ENCODE data around the gene ELF3. TPM values are rescaled to one million over a fixed set of nuclear protein-coding genes. Genes with fewer than 3 reads are reported as not detected.

The ELF3 gene
- total and polyA plus RNA-seq, 2 of the 4 experiments (the other 2 are of a cell fraction) = under 0.01 to 0.38 TPM

DNA sequence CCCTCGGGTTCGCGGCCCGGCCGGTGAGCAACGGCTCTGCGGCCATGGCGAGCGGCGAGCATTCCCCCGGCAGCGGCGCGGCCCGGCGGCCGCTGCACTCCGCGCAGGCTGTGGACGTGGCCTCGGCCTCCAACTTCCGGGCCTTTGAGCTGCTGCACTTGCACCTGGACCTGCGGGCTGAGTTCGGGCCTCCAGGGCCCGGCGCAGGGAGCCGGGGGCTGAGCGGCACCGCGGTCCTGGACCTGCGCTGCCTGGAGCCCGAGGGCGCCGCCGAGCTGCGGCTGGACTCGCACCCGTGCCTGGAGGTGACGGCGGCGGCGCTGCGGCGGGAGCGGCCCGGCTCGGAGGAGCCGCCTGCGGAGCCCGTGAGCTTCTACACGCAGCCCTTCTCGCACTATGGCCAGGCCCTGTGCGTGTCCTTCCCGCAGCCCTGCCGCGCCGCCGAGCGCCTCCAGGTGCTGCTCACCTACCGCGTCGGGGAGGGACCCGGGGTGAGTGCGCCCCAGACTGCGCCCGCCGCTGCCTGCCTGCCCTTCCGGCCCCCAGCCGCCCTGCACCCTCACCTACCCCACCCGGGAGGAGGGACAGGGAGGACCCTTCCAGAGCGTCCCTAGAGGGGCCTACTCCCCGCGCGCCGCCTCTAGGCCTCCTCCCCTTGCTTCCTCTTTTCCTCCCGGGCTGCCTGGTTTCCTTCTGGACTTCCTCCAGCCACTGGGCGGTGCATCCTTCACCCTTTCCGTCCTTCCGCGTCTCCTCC is 27.6 kb upstream of the ELF3 start, which contains the start of gene RNPEP (continued):
- TF ChIP-seq, protein P1, sequence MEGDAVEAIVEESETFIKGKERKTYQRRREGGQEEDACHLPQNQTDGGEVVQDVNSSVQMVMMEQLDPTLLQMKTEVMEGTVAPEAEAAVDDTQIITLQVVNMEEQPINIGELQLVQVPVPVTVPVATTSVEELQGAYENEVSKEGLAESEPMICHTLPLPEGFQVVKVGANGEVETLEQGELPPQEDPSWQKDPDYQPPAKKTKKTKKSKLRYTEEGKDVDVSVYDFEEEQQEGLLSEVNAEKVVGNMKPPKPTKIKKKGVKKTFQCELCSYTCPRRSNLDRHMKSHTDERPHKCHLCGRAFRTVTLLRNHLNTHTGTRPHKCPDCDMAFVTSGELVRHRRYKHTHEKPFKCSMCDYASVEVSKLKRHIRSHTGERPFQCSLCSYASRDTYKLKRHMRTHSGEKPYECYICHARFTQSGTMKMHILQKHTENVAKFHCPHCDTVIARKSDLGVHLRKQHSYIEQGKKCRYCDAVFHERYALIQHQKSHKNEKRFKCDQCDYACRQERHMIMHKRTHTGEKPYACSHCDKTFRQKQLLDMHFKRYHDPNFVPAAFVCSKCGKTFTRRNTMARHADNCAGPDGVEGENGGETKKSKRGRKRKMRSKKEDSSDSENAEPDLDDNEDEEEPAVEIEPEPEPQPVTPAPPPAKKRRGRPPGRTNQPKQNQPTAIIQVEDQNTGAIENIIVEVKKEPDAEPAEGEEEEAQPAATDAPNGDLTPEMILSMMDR (conservative IDR thresholded peaks at IDR 0.05; ENCODE audit: low read depth, low read length) = peak; percentile 14; the same call in 1 of the 2 replicates

- H4K5ac ChIP-seq (ENCODE audit: low read depth, low read length) = peak overlapping the region; percentile 95
- peaks cover 2% of the 10 kb centered on the region for H3K4me1 ChIP-seq (ENCODE audit: control insufficient read depth, insufficient read depth, low read length)
- H2BK15ac ChIP-seq (ENCODE audit: low read depth, low read length) = no peak overlapping the region
- 0 out of 2 replicates have a peak overlapping the region, but pooled peaks have one; percentile 56 for H2BK120ac ChIP-seq (ENCODE audit: low read depth, low read length)
- DNase-seq (no peak), ATAC-seq (ENCODE audit: low read depth) (no peak)
- H3K18ac ChIP-seq (ENCODE audit: low read depth, low read length) = peak overlapping the region; percentile 91; the same call in 1 of the 2 replicates
- no peak overlapping the region for H2AK9ac ChIP-seq (replicated peaks; ENCODE audit: low read depth, low read length, poor library complexity)
- peak overlapping the region; percentile 95 for H2AFZ ChIP-seq (replicated peaks; ENCODE audit: low read length, poor library complexity)
- H2BK20ac ChIP-seq (ENCODE audit: low read depth, low read length) = no peak overlapping the region
- peaks cover 12% of the 10 kb centered on the region; the same call in 1 of the 2 replicates for H3K9me1 ChIP-seq (ENCODE audit: insufficient read depth, low read length)
- peak overlapping the region; percentile 99 for H3K9ac ChIP-seq (ENCODE audit: low read depth, low read length)
- BruUV-seq (replicated peaks) = no TSS peak
- peak overlapping the region; percentile 10 to 94; a peak in 3 of 4 replicates for H4K8ac ChIP-seq (ENCODE audit: low read depth in 2 of 2, low read length in 2 of 2)
- H3K9me3 ChIP-seq (ENCODE audit: control insufficient read depth, insufficient read depth, low read length) = no peaks in the 10 kb centered on the region
- H3K56ac ChIP-seq (ENCODE audit: extremely low read depth, insufficient read depth, low read length) = peak overlapping the region; percentile 89
- H3K27me3 ChIP-seq (ENCODE audit: control insufficient read depth, insufficient read depth, low read length) = no peaks in the 10 kb centered on the region
- peak overlapping the region; percentile 98 for H3K4me2 ChIP-seq (ENCODE audit: low read depth, low read length)
- no peaks in the 10 kb centered on the region for H3K36me3 ChIP-seq (ENCODE audit: control insufficient read depth, insufficient read depth, low read length)
- H2BK5ac ChIP-seq (ENCODE audit: low read depth, low read length, poor library complexity, severe bottlenecking) = peak overlapping the region; percentile 89
- H3K79me1 ChIP-seq (ENCODE audit: low read depth in 1 of 2, low read length in 2 of 2) = peaks cover 13 to 52% of the 10 kb centered on the region in 2 experiments
- peak overlapping the region; percentile 88 for H3K27ac ChIP-seq (ENCODE audit: insufficient read depth, low read length)
- peak overlapping the region; percentile 98 for H3K14ac ChIP-seq (replicated peaks; ENCODE audit: low read depth, low read length)
- intact Hi-C loops (cut with micrococcal nuclease) (no loop called here), dilution Hi-C loops (cut with HindIII; ENCODE audit: low sequenced_read_pairs, unreplicated experiment) (no loop called here), in situ Hi-C loops (cut with MboI; ENCODE audit: low sequenced_read_pairs) (no loop called here)
- CTCF ChIA-PET = interaction anchor here (1.5 kb wide), 1 partner anchor 87 kb away, joined by 6 read pairs; no protein-coding TSS in a partner anchor
- peak overlapping the region; percentile 97 for H3K23ac ChIP-seq (ENCODE audit: low read depth, low read length)
- peak overlapping the region; percentile 95 for H3K4ac ChIP-seq (ENCODE audit: low read depth, low read length)
- no peaks in the 10 kb centered on the region; the same call in none of the 2 replicates for H4K20me1 ChIP-seq (ENCODE audit: insufficient read depth, low read length)
- 17% methylated on average over 1 of the region's 11 CpGs; no CpG with 5 or more reads in 1 of the 2 experiments for WGBS, 2 experiments (ENCODE audit: extremely low coverage in 2 of 2, insufficient read length in 1 of 2)
- peak overlapping the region; percentile 77 for H4K91ac ChIP-seq (ENCODE audit: insufficient read depth, low read depth, low read length)
- peak overlapping the region; percentile 98 for H3K4me3 ChIP-seq (ENCODE audit: insufficient read depth, low read depth, low read length)
- POLR2A ChIA-PET (ENCODE audit: unreplicated experiment) = no interaction called here
- peak overlapping the region; percentile 83; the same call in 1 of the 2 replicates for H2AK5ac ChIP-seq (ENCODE audit: low read depth, low read length)
- TF ChIP-seq MXI1 (IDR thresholded peaks at IDR 0.05; ENCODE audit: borderline replicate concordance, low read depth, low read length) = no peak
- TF ChIP-seq, protein P2, sequence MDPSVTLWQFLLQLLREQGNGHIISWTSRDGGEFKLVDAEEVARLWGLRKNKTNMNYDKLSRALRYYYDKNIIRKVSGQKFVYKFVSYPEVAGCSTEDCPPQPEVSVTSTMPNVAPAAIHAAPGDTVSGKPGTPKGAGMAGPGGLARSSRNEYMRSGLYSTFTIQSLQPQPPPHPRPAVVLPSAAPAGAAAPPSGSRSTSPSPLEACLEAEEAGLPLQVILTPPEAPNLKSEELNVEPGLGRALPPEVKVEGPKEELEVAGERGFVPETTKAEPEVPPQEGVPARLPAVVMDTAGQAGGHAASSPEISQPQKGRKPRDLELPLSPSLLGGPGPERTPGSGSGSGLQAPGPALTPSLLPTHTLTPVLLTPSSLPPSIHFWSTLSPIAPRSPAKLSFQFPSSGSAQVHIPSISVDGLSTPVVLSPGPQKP (IDR thresholded peaks at IDR 0.05; ENCODE audit: borderline replicate concordance, low read depth, low read length) = no peak
- no peak for TF ChIP-seq MAFK (IDR thresholded peaks at IDR 0.05; ENCODE audit: low read depth, low read length)
- TF ChIP-seq CHD1 (IDR thresholded peaks at IDR 0.05; ENCODE audit: low read depth, low read length) = no peak
- no peak for TF ChIP-seq RFX5 (IDR thresholded peaks at IDR 0.05; ENCODE audit: low read depth, low read length)
- TF ChIP-seq RAD21 (IDR thresholded peaks at IDR 0.05; ENCODE audit: low read length) = no peak
- TF ChIP-seq FOS (IDR thresholded peaks at IDR 0.05; ENCODE audit: low read depth, low read length) = no peak
- TF ChIP-seq RCOR1 (IDR thresholded peaks at IDR 0.05; ENCODE audit: insufficient replicate concordance, low read length) = no peak
- TF ChIP-seq SMC3 (IDR thresholded peaks at IDR 0.05; ENCODE audit: low read depth, low read length) = no peak
- TF ChIP-seq POLR2A (IDR thresholded peaks at IDR 0.05; ENCODE audit: low read depth, low read length) = no peak
- TF ChIP-seq USF2 (IDR thresholded peaks at IDR 0.05; ENCODE audit: low read depth, low read length) = no peak
Measured at GRCh38 chr1:201983380-201983805, 27.0 kb upstream of the ELF3 start.
